GM18498 (cell line): Measurements from ENCODE around the gene PCDH1.

Experiments
- ATAC-seq: cut with Tn5 transposase; IDR thresholded peaks from one replicate; pipeline ENCODE4 v1.9.1; 2021; ENCODE audit warnings: mild to moderate bottlenecking, moderate library complexity; ENCODE audit not compliant: unreplicated experiment

PCDH1 gene

GRCh38 chr5:141857226-141857625, 21.0 kb downstream of the PCDH1 start:
- no peak for ATAC-seq

GRCh38 chr5:141856037-141856790, 22.0 kb downstream of the PCDH1 start:
- ATAC-seq = no peak

- ATAC-seq = no peak
These were observed 22.8 kb downstream of the PCDH1 start for GRCh38 chr5:141855265-141856036.

GRCh38 chr5:141853895-141854626, 24.1 kb downstream of the PCDH1 start:
- no peak for ATAC-seq

- no peak for ATAC-seq
These were observed 25.8 kb downstream of the PCDH1 start for GRCh38 chr5:141852448-141852847.

- ATAC-seq = no peak
These were observed 26.9 kb downstream of the PCDH1 start for GRCh38 chr5:141851195-141851874.

- no peak for ATAC-seq
These were observed 27.4 kb downstream of the PCDH1 start for GRCh38 chr5:141850786-141851185.

- peak; percentile 34 for ATAC-seq
These were observed 27.9 kb downstream of the PCDH1 start for GRCh38 chr5:141850244-141850768.

- peak; percentile 75 for ATAC-seq
These were observed 28.6 kb downstream of the PCDH1 start for GRCh38 chr5:141849415-141850243.

GRCh38 chr5:141848744-141849414, 29.3 kb downstream of the PCDH1 start:
- ATAC-seq = peak; percentile 15

- no peak for ATAC-seq
These were observed 32.2 kb downstream of the PCDH1 start for GRCh38 chr5:141846031-141846430.

- ATAC-seq = no peak
These were observed 32.8 kb downstream of the PCDH1 start for GRCh38 chr5:141845371-141845851.

- ATAC-seq = no peak
These were observed 33.7 kb downstream of the PCDH1 start for GRCh38 chr5:141844414-141845097.

- no peak for ATAC-seq
These were observed 34.9 kb downstream of the PCDH1 start for GRCh38 chr5:141843156-141843927.

- ATAC-seq = no peak
These were observed 36.6 kb downstream of the PCDH1 start for GRCh38 chr5:141841378-141842180.

GRCh38 chr5:141840826-141841360, 37.3 kb downstream of the PCDH1 start:
- no peak for ATAC-seq
